ENCODE measurements around the gene ABCA5. TPM values are rescaled to one million over a fixed set of nuclear protein-coding genes. Genes with fewer than 3 reads are reported as not detected.

Gene ABCA5
- polyA plus RNA-seq, 1 donor from 2014 or later: 91.7 TPM

GRCh38 chr17:69339937-69340336 is 13.0 kb upstream of the ABCA5 start:
- H3K4me2 ChIP-seq (ENCODE audit: low read length): no peak overlapping the region
- no peaks in the 10 kb centered on the region for H3K9me3 ChIP-seq (ENCODE audit: low read length)
- H4K20me1 ChIP-seq (ENCODE audit: insufficient read depth): no peaks in the 10 kb centered on the region
- no peaks in the 10 kb centered on the region for H3K36me3 ChIP-seq (ENCODE audit: insufficient read depth, low read length)
- H3K27me3 ChIP-seq (ENCODE audit: insufficient read depth, low read depth, low read length): no peaks in the 10 kb centered on the region
- H3K27ac ChIP-seq (ENCODE audit: low read length): no peak overlapping the region
- H3F3A ChIP-seq (ENCODE audit: insufficient read depth, low read length, poor library complexity, severe bottlenecking): no peaks in the 10 kb centered on the region
- H2AFZ ChIP-seq (ENCODE audit: low read depth, low read length): no peak overlapping the region
- no peak overlapping the region for H3K4me3 ChIP-seq (ENCODE audit: low read length)
- H3K79me2 ChIP-seq (replicated peaks; ENCODE audit: insufficient read depth, low read length): no peaks in the 10 kb centered on the region
- H3K9me2 ChIP-seq (ENCODE audit: insufficient read depth, low read length): no peaks in the 10 kb centered on the region
- H3K9ac ChIP-seq (ENCODE audit: low read length): no peak overlapping the region
- TF ChIP-seq RAD21 (conservative IDR thresholded peaks at IDR 0.05): no peak
- no peak for TF ChIP-seq MXI1 (conservative IDR thresholded peaks at IDR 0.05; ENCODE audit: poor library complexity, severe bottlenecking)
- no peak for TF ChIP-seq CTCF (IDR thresholded peaks at IDR 0.05; ENCODE audit: poor library complexity, severe bottlenecking)
- TF ChIP-seq REST (IDR thresholded peaks at IDR 0.05; ENCODE audit: borderline replicate concordance): no peak
- TF ChIP-seq EP300 (conservative IDR thresholded peaks at IDR 0.05; ENCODE audit: poor library complexity, severe bottlenecking): no peak
- no peak for TF ChIP-seq TAF1 (IDR thresholded peaks at IDR 0.05; ENCODE audit: low read depth)
- no peak for TF ChIP-seq SMC3 (conservative IDR thresholded peaks at IDR 0.05; ENCODE audit: poor library complexity)
- no peak for TF ChIP-seq EZH2 (IDR thresholded peaks at IDR 0.05; ENCODE audit: borderline replicate concordance, insufficient read depth, low read length, poor library complexity, severe bottlenecking)
- TF ChIP-seq POLR2AphosphoS5 (IDR thresholded peaks at IDR 0.05): no peak

GRCh38 chr17:69336996-69337395 is 10.1 kb upstream of the ABCA5 start:
- H3F3A ChIP-seq (ENCODE audit: insufficient read depth, low read length, poor library complexity, severe bottlenecking): no peaks in the 10 kb centered on the region
- no peak overlapping the region for H2AFZ ChIP-seq (ENCODE audit: low read depth, low read length)
- H3K9me3 ChIP-seq (ENCODE audit: low read length): no peaks in the 10 kb centered on the region
- H3K79me2 ChIP-seq (replicated peaks; ENCODE audit: insufficient read depth, low read length): no peaks in the 10 kb centered on the region
- no peaks in the 10 kb centered on the region for H3K36me3 ChIP-seq (ENCODE audit: insufficient read depth, low read length)
- H3K4me2 ChIP-seq (ENCODE audit: low read length): no peak overlapping the region
- no peak for TF ChIP-seq SMC3 (conservative IDR thresholded peaks at IDR 0.05; ENCODE audit: poor library complexity)
- no peak for TF ChIP-seq TAF1 (IDR thresholded peaks at IDR 0.05; ENCODE audit: low read depth)
- TF ChIP-seq CTCF (IDR thresholded peaks at IDR 0.05; ENCODE audit: poor library complexity, severe bottlenecking): no peak
- no peak for TF ChIP-seq RAD21 (conservative IDR thresholded peaks at IDR 0.05)
- no peak overlapping the region for H3K9ac ChIP-seq (ENCODE audit: low read length)
- H3K9me2 ChIP-seq (ENCODE audit: insufficient read depth, low read length): no peaks in the 10 kb centered on the region
- no peaks in the 10 kb centered on the region for H3K27me3 ChIP-seq (ENCODE audit: insufficient read depth, low read depth, low read length)
- no peak overlapping the region for H3K4me3 ChIP-seq (ENCODE audit: low read length)
- H4K20me1 ChIP-seq (ENCODE audit: insufficient read depth): no peaks in the 10 kb centered on the region
- H3K27ac ChIP-seq (ENCODE audit: low read length): no peak overlapping the region
